Tongue (tissue), 2 donors: Measurements from ENCODE around the gene CLVS2. TPM values are rescaled to one million over a fixed set of nuclear protein-coding genes. Genes with fewer than 3 reads are reported as not detected.

Source experiments
- DNase-seq: peaks from one replicate; pipeline ENCODE4 v3.0.0-alpha.2; 2015
- total RNA-seq: library from RNA; depleted of rRNA; stranded (reverse); fragments of >200 nt; gene quantifications from one replicate; pipeline ENCODE4 v1.2.3, GENCODE V29; 2014

The CLVS2 gene
- 0.10 TPM for total RNA-seq

DNA sequence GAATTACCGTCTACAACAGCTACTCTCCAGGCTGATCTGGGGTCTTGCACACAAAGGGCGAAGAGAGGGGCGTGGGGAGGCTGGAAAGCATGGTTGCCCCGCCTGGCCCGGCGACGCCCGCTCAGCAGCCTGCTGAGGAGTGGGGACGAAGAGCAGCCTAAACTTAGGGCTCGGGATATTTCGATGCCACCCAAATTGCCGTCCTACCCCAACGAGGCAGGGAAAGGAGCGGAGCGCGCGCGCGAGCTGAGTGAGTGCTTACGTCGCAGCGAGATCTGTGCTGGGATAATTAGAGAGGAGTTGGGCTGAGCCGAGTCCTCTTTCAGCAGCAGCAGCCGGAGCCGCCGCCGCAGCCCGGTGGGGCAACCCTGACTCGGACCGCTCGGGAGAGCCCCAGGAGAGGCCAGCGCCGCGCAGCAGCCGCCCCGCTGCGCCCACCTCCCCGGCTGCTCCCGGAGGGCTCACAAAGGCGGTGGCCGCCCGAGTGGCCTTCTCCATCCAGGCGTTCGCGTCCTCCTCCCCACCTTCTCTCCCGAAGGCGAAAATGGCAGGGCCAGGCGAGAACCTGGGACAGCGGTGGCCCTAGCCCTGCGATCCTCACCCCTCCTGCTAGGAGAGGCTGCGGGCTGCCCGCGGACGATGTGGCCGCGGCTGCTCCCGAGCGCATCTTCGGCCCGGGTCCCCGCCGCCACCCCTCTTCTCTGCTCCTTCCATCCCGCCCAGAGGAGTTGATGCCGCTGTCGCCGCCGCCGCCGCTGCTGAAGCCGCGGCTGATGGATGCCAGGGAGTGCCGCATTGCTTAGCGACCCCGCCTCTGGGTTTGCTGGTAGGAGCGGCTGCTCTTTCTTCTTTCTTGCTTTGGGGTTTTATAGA lies at the start of gene CLVS2:
Gene CLVS2 (plus strand): TSS at position 315 of the 873 bp plus-strand sequence. CDS start 1,543 bp downstream, outside the sequence.
- peak; percentile 60 for DNase-seq

GRCh38 chr6:122947355-122947754 lies 48.7 kb upstream of the CLVS2 start:
- no peak for DNase-seq

DNA sequence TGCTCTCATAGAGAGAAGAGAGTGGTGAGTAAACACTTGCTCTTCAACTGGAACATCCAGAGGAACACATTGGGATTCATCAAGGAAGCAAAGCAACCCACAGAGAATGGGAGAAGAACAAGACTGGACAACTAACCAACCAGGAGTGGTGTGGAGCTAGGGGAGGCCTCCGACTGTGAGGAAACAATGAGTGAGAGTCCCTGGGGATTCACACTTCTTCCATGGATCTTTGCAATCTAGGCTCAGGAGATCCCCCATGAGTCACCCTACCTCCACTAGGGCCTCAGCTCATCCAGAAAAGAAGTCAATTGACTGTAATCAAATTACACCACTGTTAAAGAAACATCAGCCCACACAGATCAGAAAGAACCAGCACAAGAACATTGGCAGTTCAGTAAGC lies 42.3 kb upstream of the CLVS2 start:
- DNase-seq, result no peak

DNA sequence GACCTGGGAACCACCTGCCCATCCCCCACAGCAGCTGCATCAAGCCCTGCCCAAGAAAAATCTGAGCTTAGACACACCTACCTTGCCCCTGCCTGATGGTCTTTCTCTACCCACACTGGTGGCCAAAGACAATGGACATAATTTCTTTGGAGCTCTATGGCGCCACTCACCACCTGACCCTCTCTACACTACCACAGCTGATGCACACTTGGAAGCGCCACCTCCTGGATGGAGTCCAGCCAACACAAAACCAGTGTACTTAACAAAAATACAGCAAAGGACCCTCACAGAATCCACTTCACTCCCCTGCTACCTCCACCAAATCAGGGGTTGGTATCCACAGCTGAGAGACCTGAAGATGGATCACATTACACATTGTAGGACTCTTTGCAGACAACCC lies 39.7 kb upstream of the CLVS2 start:
- DNase-seq, result no peak

GRCh38 chr6:122962000-122962624 lies 33.9 kb upstream of the CLVS2 start:
- DNase-seq, result no peak

DNA sequence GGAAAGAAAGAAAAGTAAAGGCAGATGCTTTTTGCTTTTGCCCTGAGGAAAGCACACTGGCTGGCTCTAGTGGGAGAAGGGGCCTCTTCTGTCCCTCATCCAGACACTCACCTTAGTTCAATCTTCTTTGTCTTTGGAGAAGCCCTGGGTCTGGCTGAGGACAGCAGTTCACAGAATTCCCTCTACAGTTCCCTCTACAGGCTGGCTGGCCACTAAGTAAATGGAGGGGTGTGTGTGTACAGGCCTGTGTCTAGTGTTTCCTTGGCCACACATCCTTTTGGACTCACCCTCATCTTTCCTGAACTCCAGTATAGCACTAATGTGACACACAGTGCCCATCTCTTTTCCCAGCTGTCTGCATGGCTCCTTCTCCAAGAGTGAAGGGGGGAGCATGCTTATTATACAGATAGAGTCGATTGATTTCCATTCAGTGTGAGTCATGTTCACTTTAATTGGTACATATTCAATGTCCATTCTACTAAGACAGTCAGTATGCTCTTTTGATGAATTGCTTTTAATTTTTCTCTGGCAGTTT lies 26.0 kb upstream of the CLVS2 start:
- DNase-seq, result no peak

DNA sequence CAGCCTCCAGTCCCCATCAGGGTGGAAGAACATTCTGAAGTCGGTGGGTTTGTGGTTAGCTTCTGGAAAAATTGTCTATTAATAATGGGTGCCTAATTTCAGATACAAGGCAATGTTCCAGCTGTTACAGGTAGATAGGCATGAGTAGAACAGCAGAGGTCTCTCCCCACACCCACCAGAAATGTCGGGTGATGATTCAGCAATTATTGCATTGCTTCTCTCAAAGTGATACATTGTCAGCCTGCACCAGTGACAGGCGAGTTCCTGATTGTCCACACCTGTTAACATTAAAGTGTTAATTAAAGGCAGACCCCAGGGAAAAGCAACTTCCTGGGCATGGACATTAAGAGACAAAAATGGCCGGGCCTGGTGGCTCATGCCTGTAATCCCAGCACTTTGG lies 18.9 kb upstream of the CLVS2 start:
- DNase-seq, result no peak

GRCh38 chr6:122984393-122984792 lies 11.6 kb upstream of the CLVS2 start:
- DNase-seq, result no peak

DNA sequence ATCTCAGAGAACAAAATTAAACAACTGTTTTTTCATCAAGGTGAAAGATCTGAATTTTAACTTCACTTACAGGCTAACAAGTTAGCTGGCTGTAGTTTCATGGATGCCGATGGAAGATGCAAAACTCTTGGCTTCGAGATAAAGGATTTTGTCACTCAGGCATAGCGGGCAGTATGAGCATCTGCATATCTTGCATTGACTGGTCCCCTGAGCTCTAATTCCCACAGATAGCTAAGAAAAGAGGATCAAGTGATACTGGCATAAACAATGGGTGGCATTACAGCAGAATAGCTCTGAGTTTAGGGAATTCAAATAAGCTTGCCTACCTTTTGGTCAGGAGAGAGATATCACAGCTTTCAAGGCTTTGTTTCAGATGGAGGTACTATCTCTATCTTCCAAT lies 1.8 kb upstream of the CLVS2 start:
- DNase-seq, result no peak

GRCh38 chr6:122996794-122997505 lies 915 bp downstream of the CLVS2 start:
- DNase-seq, result no peak

GRCh38 chr6:122997541-122998150 lies 1.6 kb downstream of the CLVS2 start:
- DNase-seq, result no peak

DNA sequence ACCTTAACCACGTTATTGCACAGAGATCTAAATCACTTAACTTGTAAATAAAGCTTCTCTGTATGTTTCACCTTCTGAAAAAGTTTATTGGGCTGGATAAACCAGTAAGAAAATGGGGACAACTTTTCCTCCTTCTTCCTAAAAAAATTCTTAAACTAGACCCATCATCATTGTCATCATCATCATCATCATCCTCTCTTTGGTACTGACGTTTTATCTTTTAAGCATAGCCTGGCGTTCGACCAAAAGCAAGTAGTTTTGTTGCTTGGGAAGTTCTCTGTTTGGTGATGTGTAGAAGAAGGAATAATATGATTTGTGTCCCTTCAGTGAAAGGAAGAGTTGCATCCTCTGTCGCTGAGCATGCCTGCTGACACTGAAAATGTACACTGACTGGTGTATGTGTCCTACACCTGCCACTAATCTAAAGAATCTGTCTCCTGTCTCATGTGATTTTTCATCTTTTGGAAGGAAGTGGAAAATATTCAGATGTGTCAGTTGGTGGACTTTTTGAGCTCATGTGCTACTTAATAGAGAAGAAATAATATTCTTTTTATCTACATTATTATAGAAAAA lies 2.5 kb downstream of the CLVS2 start:
- no peak for DNase-seq

- DNase-seq, result no peak
Measured at GRCh38 chr6:123000244-123000770, 4.3 kb downstream of the CLVS2 start.

DNA sequence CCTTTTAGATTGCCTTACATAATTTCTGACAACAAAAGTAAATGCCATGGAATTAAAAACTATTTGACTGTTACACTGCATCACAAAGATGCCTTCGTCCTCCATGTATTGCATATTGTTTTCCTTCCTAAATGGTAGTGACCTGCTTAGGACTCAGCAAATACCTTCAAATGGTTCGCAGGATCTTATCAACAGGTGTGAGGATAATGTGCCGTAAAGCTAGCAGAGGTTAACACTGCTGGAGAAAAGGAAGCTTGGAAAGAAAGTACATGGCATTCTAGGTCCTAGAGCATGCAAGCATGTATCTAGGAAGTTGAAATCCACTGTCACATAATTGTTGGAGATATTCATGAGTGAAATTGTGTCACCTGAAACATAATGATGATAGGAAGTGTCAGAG lies 5.5 kb downstream of the CLVS2 start:
- DNase-seq, result no peak

- DNase-seq, result no peak
Measured at GRCh38 chr6:123007885-123008284, 11.8 kb downstream of the CLVS2 start.

GRCh38 chr6:123009059-123009458 lies 13.0 kb downstream of the CLVS2 start:
- DNase-seq, result no peak

GRCh38 chr6:123014835-123015234 lies 18.8 kb downstream of the CLVS2 start:
- DNase-seq, result no peak

GRCh38 chr6:123016431-123017103 lies 20.5 kb downstream of the CLVS2 start:
- no peak for DNase-seq

- no peak for DNase-seq
Measured at GRCh38 chr6:123017104-123017682, 21.2 kb downstream of the CLVS2 start.

GRCh38 chr6:123022975-123023374 lies 26.9 kb downstream of the CLVS2 start:
- DNase-seq, result peak; percentile 13

GRCh38 chr6:123024976-123025375 lies 28.9 kb downstream of the CLVS2 start:
- DNase-seq, result no peak
